RWPE2 (cell line): Measurements from ENCODE around the gene PCID2.

Experiments
- ATAC-seq: fragments of 200-7000 bp; cut with Tn5 transposase; 3 replicates; pipeline ENCODE4 v1.9.1; 2021; ENCODE audit warnings: low read depth
- DNase-seq: peaks from one replicate; pipeline ENCODE4 v3.0.0-alpha.2; 2020; ENCODE audit warnings: low spot score
- H3K27ac ChIP-seq: fragments of 450-650 bp; 2 replicates; pipeline ENCODE4 v1.5.1; 2017; ENCODE audit warnings: mild to moderate bottlenecking; ENCODE audit not compliant: poor library complexity, severe bottlenecking
- H3K27me3 ChIP-seq: fragments of 250-450 bp; sonication (Bioruptor Pico); 2 replicates; pipeline ENCODE4 v1.5.1; 2021; ENCODE audit warnings: mild to moderate bottlenecking, moderate library complexity; ENCODE audit not compliant: insufficient read depth, poor library complexity, severe bottlenecking
- H3K36me3 ChIP-seq: fragments of 250-450 bp; sonication (Bioruptor Pico); 2 replicates; pipeline ENCODE4 v1.5.1; 2020; ENCODE audit warnings: low read depth, mild to moderate bottlenecking, moderate library complexity
- H3K4me1 ChIP-seq: fragments of 250-450 bp; sonication (Bioruptor Pico); 2 replicates; pipeline ENCODE4 v1.5.1; 2021; ENCODE audit warnings: mild to moderate bottlenecking, moderate library complexity; ENCODE audit not compliant: insufficient read depth, poor library complexity, severe bottlenecking
- H3K4me3 ChIP-seq: fragments of 250-450 bp; sonication (Bioruptor Pico); 2 replicates; pipeline ENCODE4 v1.5.1; 2021; ENCODE audit warnings: mild to moderate bottlenecking, moderate library complexity; ENCODE audit not compliant: severe bottlenecking
- H3K9me3 ChIP-seq: fragments of 250-450 bp; sonication (Bioruptor Pico); 2 replicates; pipeline ENCODE4 v1.5.1; 2021; ENCODE audit warnings: mild to moderate bottlenecking, moderate library complexity; ENCODE audit not compliant: severe bottlenecking
- CTCF ChIP-seq: fragments of 450-650 bp; IDR thresholded peaks from one replicate; pipeline ENCODE4 v1.5.1; 2017; ENCODE audit warnings: mild to moderate bottlenecking, moderate library complexity; ENCODE audit not compliant: poor library complexity, severe bottlenecking

PCID2 gene

GRCh38 chr13:113135281-113135760, 73.1 kb downstream of the PCID2 start:
- DNase-seq = no peak
- TF ChIP-seq CTCF = no peak
- no peak overlapping the region for H3K4me3 ChIP-seq
- H3K27me3 ChIP-seq = peaks cover 15% of the 10 kb centered on the region
- ATAC-seq = no peak
- no peaks in the 10 kb centered on the region for H3K4me1 ChIP-seq
- peaks cover 1% of the 10 kb centered on the region for H3K9me3 ChIP-seq
- no peak overlapping the region for H3K27ac ChIP-seq
- H3K36me3 ChIP-seq = no peaks in the 10 kb centered on the region

- peaks cover 15% of the 10 kb centered on the region for H3K27me3 ChIP-seq
- peaks cover 1% of the 10 kb centered on the region for H3K9me3 ChIP-seq
- ATAC-seq (0 out of 3 replicates have a peak, but pooled peaks have one; percentile 25), DNase-seq (no peak)
- H3K36me3 ChIP-seq = no peaks in the 10 kb centered on the region
- H3K4me3 ChIP-seq = peak overlapping the region; percentile 11
- H3K27ac ChIP-seq = no peak overlapping the region
- no peaks in the 10 kb centered on the region for H3K4me1 ChIP-seq
- TF ChIP-seq CTCF = no peak
Observed at GRCh38 chr13:113129921-113130750, 78.3 kb downstream of the PCID2 start.

GRCh38 chr13:113129480-113129879, 79.0 kb downstream of the PCID2 start:
- Histone ChIP-seq H3K27me3 (peaks cover 15% of the 10 kb centered on the region), H3K4me3 (no peak overlapping the region), H3K27ac (no peak overlapping the region), H3K9me3 (peaks cover 1% of the 10 kb centered on the region), H3K36me3 (no peaks in the 10 kb centered on the region), H3K4me1 (no peaks in the 10 kb centered on the region)
- DNase-seq (no peak), ATAC-seq (no peak)
- TF ChIP-seq CTCF = no peak
